NCI-H1048 (cell line): ENCODE data around the gene CBS.
"Not testable (repeated sequence)": the region's sequence is repeated elsewhere in the genome, so short reads cannot be mapped to it uniquely, and the experiment has no call there.

ENCODE experiments used
- DNase-seq: peaks from one replicate; lab custom pipeline; 2025; lab: John Stamatoyannopoulos, UW

Gene CBS

DNA sequence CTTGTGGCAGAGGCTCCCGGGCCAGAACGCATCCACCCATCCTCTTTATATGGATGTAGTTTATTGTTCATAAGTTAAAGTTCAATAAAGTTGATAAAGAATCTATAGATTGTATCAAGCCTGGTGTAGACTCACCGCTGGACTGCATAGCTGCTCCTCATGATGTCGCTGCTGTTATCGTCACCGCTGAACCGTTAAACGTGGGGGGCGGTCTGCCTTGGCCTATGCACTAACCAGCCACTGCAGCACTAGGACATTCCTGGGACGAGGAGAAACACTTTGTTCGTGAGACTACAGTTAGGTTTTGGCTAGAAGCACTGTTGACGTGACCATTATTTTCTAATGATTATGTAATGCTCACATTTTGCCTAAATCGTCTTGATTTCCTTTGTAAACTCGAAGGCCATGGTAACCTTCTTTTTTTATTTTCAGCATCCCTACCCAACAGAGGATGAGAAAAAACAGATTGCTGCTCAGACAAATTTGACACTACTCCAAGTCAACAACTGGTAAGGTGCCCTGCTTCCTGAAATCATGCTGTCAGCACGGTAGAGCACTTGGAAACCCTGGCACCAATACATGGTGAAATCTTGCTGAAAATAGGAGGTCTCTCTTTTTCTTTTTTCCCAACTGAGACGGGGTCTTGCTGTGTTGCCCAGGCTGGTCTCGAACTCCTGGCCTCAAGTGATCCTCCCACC, 51.0 kb downstream of the CBS start:
- no peak for DNase-seq

DNA sequence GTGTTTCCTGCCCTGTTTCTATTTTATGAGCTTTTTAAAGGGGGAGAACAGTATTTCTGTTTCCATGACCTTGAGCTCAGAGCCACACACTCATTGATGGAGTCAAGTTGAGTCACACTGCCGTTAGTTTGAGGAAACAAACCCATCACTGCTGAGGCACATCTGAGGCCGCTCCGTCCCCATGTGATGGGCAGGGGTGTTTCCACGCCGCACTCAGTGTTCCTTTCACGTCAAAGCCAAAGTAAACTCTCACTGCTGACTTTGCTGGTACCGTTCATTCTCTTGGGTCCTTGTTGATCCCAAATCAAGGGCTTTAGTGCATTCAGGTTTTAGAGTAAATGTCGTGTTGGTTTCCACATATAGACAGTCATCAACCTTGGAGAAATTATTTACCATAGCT, 52.5 kb downstream of the CBS start:
- DNase-seq: no peak

- DNase-seq: no peak
These were observed 53.7 kb downstream of the CBS start for GRCh38 chr21:43021756-43022600.

DNA sequence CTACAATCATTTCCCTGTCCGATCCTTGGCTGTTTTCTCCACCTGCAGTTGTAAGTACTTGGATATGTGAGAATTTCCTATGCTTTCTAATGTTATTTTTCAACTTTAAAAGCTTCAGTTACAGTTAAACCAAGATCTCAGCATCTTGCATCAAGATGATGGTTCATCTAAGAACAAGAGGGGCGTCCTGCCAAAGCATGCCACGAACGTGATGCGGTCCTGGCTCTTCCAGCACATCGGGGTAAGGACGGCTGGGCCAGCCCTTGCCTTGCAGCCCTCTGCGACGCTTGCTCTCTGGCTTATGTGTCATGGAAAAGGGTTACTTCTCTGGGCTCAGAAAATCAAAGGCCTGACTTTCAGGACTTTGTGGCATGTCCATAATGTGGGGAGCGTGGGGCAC, 54.4 kb downstream of the CBS start:
- DNase-seq: no peak

DNA sequence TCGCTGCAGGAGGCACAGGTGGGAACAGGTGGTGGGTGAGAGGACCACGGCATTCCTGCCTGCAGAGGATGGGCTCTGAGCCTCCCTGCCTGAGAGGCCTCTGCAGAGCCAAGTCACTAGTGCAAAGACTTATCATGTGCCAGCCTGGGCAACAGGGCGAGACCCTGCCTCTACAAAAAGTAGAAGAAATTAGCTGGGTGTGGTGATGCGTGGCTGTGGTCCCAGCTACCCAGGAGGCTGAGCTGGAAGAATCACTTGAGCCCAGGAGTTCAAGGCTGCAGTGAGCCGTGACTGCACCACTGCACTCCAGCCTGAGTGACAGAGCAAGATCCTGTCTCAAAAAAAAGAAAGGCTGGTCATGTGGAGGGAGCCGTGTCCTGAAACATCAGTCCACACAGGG, 54.9 kb downstream of the CBS start:
- DNase-seq: no peak

GRCh38 chr21:43020177-43020576, 55.5 kb downstream of the CBS start:
- no peak for DNase-seq

- no peak for DNase-seq
These were observed 57.1 kb downstream of the CBS start for GRCh38 chr21:43018519-43018918.

GRCh38 chr21:43016728-43017127, 58.9 kb downstream of the CBS start:
- no peak for DNase-seq

DNA sequence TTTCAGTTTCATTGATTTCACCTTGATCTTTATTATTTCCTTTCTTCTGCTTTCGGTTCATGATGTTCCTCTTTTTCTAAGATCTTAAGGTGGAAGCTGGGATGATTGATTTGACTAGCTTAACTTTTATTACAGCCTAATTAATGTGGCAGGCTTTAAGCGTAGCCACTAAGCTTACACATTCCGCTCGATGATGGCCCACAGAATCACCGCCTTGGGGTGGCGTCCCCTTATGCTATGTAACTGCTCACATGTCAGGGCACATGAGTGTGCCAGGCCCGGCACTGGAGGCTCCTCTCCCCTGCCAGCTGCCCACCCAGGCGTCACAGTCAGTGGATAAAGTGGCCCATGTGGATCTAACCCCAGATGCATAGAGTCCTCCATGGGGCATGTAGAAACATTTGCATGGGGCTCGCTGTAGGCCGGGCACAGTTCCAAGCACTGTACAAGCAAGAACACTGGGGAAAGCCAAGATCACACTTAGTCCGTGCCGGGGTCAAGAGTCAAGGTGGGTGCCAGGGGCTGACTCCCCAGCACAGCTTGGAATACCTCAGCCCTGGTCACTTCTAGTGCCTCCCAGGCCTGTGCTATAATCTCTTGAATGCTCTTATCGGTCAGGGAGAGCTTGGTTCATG, 59.6 kb downstream of the CBS start:
- DNase-seq: no peak

- DNase-seq: no peak
These were observed 63.0 kb downstream of the CBS start for GRCh38 chr21:43012596-43012995.

DNA sequence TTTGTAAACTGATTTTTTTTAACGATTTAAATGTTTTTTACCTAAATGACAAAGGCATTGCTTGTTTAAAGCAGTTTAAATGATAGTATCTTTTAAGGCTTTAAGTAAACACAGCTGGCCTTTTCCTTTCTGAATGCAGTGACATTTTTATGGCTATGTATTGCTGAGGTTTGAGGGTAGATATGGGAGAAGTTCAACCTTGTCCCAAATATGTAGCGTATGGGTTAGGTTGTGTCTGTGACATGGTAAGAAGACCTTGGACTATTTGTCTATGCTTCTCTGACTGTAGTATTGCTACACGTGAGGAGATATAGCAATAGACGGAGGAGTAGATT, 68.8 kb downstream of the CBS start:
- no peak for DNase-seq

DNA sequence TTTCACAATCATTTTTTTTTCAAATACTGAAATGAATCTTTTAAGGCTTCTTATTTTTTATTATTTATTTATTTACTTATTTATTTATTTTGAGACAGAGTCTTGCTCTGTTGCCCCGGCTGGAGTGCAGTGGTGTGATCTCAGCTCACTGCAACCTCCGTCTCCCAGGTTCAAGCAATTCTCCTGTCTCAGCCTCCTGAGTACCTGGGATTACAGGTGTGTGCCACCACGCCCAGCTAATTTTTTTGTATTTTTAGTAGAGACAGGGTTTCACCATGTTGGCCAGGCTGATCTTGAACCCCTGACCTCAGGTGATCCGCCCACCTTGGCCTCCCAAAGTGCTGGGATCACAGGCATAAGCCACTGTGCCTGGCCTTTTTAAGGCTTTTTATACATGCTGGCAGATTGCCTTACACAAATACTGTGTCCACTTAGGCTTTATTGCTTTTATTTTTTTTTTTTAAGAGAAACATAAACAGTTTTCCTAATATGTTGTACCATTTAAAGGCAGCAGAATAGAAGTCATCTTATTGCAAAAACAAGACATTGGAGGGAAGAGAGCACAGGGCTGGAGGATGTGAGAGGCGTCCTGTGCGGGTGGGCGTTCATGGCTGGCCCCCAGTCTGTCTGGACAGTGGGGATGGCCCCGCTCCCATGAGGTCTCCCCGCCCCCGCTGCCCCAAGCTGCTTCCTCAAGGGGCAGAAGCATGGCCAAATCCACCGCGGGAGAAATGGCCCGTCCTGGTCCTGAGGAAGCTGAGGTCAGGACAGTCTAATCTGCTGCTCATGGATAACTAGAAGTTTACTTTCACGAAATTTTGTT, 69.4 kb downstream of the CBS start:
- DNase-seq: not testable (repeated sequence)

DNA sequence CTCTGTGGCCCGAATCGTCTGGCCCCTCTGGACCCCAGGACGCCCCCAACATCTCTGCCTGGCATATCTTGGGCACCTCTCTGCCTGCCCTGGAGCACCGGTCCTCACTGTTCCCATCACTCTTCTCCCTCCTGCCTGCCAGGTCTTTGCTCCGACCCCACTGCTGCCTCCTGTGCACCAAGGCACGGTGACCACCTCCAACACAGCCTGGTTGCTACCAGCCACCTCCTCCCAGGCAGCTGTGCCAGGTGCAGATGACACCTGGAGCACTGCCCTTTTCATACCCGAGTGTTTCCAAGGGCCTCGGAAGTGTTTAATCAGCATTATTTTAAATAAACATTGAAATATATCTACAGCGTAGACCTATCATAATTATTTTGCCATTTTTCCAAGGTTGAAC, 70.0 kb downstream of the CBS start:
- DNase-seq: no peak

- DNase-seq: no peak
These were observed 70.7 kb downstream of the CBS start for GRCh38 chr21:43004926-43005325.
